B cell (primary cell): ENCODE data around the gene BTNL2. TPM values are rescaled to one million over a fixed set of nuclear protein-coding genes. Genes with fewer than 3 reads are reported as not detected.
A peak's percentile ranks its signal among the peaks of the same experiment; 100 is the strongest.

Experiments used
- ATAC-seq: fragments of 200-7000 bp; cut with Tn5 transposase; one replicate; pipeline ENCODE4 v1.10.0; 2021; ENCODE audit warnings: low read depth, mild to moderate bottlenecking, moderate number of reproducible peaks, moderate library complexity
- CTCF ChIA-PET: fragments of 350-600 bp; sonication (Branson Sonifier 250); formaldehyde crosslinking; loops from one replicate; lab custom pipeline; 2021; ENCODE audit warnings: antibody characterized with exemption, inconsistent platforms; lab: Charles Lee
- POLR2A ChIA-PET: fragments of 350-600 bp; sonication (Branson Sonifier 250); formaldehyde crosslinking; loops from one replicate; lab custom pipeline; 2021; ENCODE audit warnings: antibody characterized with exemption; lab: Charles Lee
- DNase-seq: peaks from one replicate; pipeline ENCODE4 v3.0.0; 2013
- H2AFZ ChIP-seq: 2 replicates; pipeline ENCODE4 v1.6.1; 2012; ENCODE audit warnings: mild to moderate bottlenecking, low read depth, low read length; ENCODE audit not compliant: insufficient read depth, poor library complexity, severe bottlenecking
- H3K27ac ChIP-seq, 2 donors: 1 replicate in 1 of 2; 2 replicates in 1 of 2; pipeline ENCODE4 v1.5.1; 2012 to 2013; ENCODE audit warnings: low read length in 2 of 2, mild to moderate bottlenecking in 2 of 2, moderate library complexity in 1 of 2
- H3K27me3 ChIP-seq, 4 experiments: fragments of 200-600 bp in 1 of 4; sonication (generic) in 1 of 4; replicated peaks in 1 of 4; 1 replicate in 2 of 4; 2 replicates in 2 of 4; pipeline versions ENCODE4 v1.6.1 to v1.7.0; 2013 to 2016; ENCODE audit warnings: low read length in 3 of 4, mild to moderate bottlenecking in 2 of 4, mixed read lengths in 1 of 4, moderate library complexity in 1 of 4; ENCODE audit not compliant: insufficient read depth in 4 of 4, control insufficient read depth in 3 of 4; ENCODE audit errors: control extremely low read depth in 1 of 4
- H3K36me3 ChIP-seq, 2 experiments: replicated peaks in 1 of 2; 1 replicate in 1 of 2; 2 replicates in 1 of 2; pipeline versions ENCODE4 v1.6.1 to v1.7.1; 2013; ENCODE audit warnings: low read length in 1 of 2; ENCODE audit not compliant: insufficient read depth in 2 of 2, control insufficient read depth in 1 of 2; ENCODE audit errors: control extremely low read depth in 1 of 2, extremely low read depth in 1 of 2
- H3K4me1 ChIP-seq, 2 donors: fragments of 200-600 bp in 1 of 2; sonication (generic) in 1 of 2; 1 replicate in 1 of 2; 2 replicates in 1 of 2; pipeline versions ENCODE4 v1.5.1 to v1.6.1; 2013 to 2017; ENCODE audit warnings: low read length in 2 of 2; ENCODE audit not compliant: control insufficient read depth in 2 of 2, insufficient read depth in 2 of 2
- H3K4me2 ChIP-seq: replicated peaks from 2 replicates; pipeline ENCODE3; 2012; ENCODE audit warnings: mild to moderate bottlenecking, low read depth, low read length; ENCODE audit not compliant: poor library complexity, severe bottlenecking
- H3K4me3 ChIP-seq, 5 experiments: fragments of 200-600 bp in 1 of 5; sonication (generic) in 1 of 5; 1 replicate in 3 of 5; 2 replicates in 2 of 5; pipeline versions ENCODE4 v1.5.1 to v1.7.0; 2011 to 2016; ENCODE audit warnings: low read length in 4 of 5, mild to moderate bottlenecking in 4 of 5, low read depth in 2 of 5, control low read depth in 1 of 5, moderate library complexity in 1 of 5; ENCODE audit not compliant: insufficient read depth in 1 of 5; ENCODE audit errors: control extremely low read depth in 1 of 5, extremely low read depth in 1 of 5
- H3K79me2 ChIP-seq: fragments of 200-600 bp; sonication (generic); one replicate; pipeline ENCODE4 v1.6.0; 2016; ENCODE audit warnings: low read length; ENCODE audit not compliant: control insufficient read depth, insufficient read depth
- H3K9ac ChIP-seq: fragments of 200-600 bp; sonication (generic); 2 replicates; pipeline ENCODE4 v1.6.1; 2017; ENCODE audit warnings: mild to moderate bottlenecking, low read length, moderate library complexity
- H3K9me3 ChIP-seq, 3 donors: one replicate each; pipeline versions ENCODE4 v1.6.1 to v1.7.1; 2013; ENCODE audit warnings: low read length in 2 of 3; ENCODE audit not compliant: control insufficient read depth in 2 of 3, insufficient read depth in 1 of 3; ENCODE audit errors: control extremely low read depth in 1 of 3
- H4K20me1 ChIP-seq: 2 replicates; pipeline ENCODE4 v1.6.0; 2012; ENCODE audit warnings: mild to moderate bottlenecking, low read length; ENCODE audit not compliant: insufficient read depth, control insufficient read depth, poor library complexity, severe bottlenecking
- H3K27ac Mint-ChIP-seq: one replicate; pipeline ENCODE4 v1.8.0; 2021; ENCODE audit warnings: mixed read lengths
- H3K27me3 Mint-ChIP-seq: one replicate; pipeline ENCODE4 v1.8.0; 2021; ENCODE audit warnings: mixed read lengths
- H3K4me1 Mint-ChIP-seq: one replicate; pipeline ENCODE4 v1.8.0; 2021; ENCODE audit warnings: mixed read lengths
- H3K4me3 Mint-ChIP-seq: one replicate; pipeline ENCODE4 v1.8.0; 2021; ENCODE audit warnings: mixed read lengths
- H3K9me3 Mint-ChIP-seq: one replicate; pipeline ENCODE4 v1.8.0; 2022; ENCODE audit warnings: mixed read lengths; ENCODE audit not compliant: insufficient read depth
- EZH2 ChIP-seq: IDR thresholded peaks from 2 replicates; pipeline ENCODE4 v1.6.1; 2012; ENCODE audit warnings: borderline replicate concordance, low read depth, mild to moderate bottlenecking, moderate library complexity, low read length; ENCODE audit not compliant: insufficient read depth, poor library complexity, severe bottlenecking
- WGBS: methylation state at CpG from one replicate; pipeline ENCODE4 v1.1.5; 2013; ENCODE audit warnings: missing lambda C conversion rate; ENCODE audit not compliant: insufficient coverage; 5-methylcytosine and 5-hydroxymethylcytosine counted together
- intact Hi-C: fragments of 100-400 bp; cut with micrococcal nuclease; formaldehyde crosslinking; loops from one replicate; pipeline ENCODE4 v1.10.0; 2022
- polyA plus RNA-seq: library from polyadenylated mRNA; depleted of rRNA; stranded (reverse); fragments of >200 nt; gene quantifications from 2 replicates; pipeline ENCODE4 v1.2.3, GENCODE V29; 2012
- total RNA-seq, 2 donors: library from RNA; stranded (reverse); fragments of 120-200 nt in 1 of 2; gene quantifications; 1 replicate in 1 of 2; 2 replicates in 1 of 2; pipeline versions ENCODE4 v1.2.3 to v1.2.4, GENCODE V29; 2013 to 2022
- TF ChIP-seq, protein P1 (sequence below): fragments of 200-600 bp; IDR thresholded peaks from one replicate; pipeline ENCODE4 v1.8.0; 2022; ENCODE audit warnings: antibody characterized with exemption, mild to moderate bottlenecking

Gene BTNL2
- total and polyA plus RNA-seq, 2 donors (not counting 1 experiment from before 2014, with no cell fraction given), result not detected

GRCh38 chr6:32432050-32432450, 25.1 kb upstream of the BTNL2 start:
- Histone ChIP-seq H3K36me3 (no peaks in the 10 kb centered on the region), H3K9ac (no peak overlapping the region), H3K9me3 (no peaks in the 10 kb centered on the region), H3K4me2 (peak overlapping the region; percentile 10), H4K20me1 (no peaks in the 10 kb centered on the region), H3K4me1 (peaks cover 21 to 27% of the 10 kb centered on the region in 2 donors), H3K79me2 (peaks cover 58% of the 10 kb centered on the region), H2AFZ (no peak overlapping the region), H3K4me3 (no peak overlapping the region), H3K27me3 (no peaks in the 10 kb centered on the region), H3K27ac (no peak overlapping the region)
- Mint-ChIP-seq H3K4me3 (no peak overlapping the region), H3K9me3 (no peaks in the 10 kb centered on the region), H3K4me1 (peaks cover 32% of the 10 kb centered on the region), H3K27ac (peak overlapping the region; percentile 63), H3K27me3 (no peaks in the 10 kb centered on the region)
- intact Hi-C loops, result loop anchor here (1.0 to 10.0 kb wide), 5 partner anchors 233 to 436 kb away; partner anchors contain the start of gene HLA-DQB1
- ATAC-seq, result peak; percentile 38
- ChIA-PET CTCF (interaction anchor here (0.8 to 7.9 kb wide), 27 partner anchors 8 to 553 kb away, joined by 3 to 131 read pairs (median 5); partner anchors contain the start of gene TAP2), POLR2A (interaction anchor here (1.1 to 1.9 kb wide), 4 partner anchors 9 to 268 kb away, joined by 3 to 5 read pairs (median 4); no protein-coding TSS in a partner anchor)
- DNase-seq, result peak; percentile 78
- WGBS, result no CpG with 5 or more reads among the region's 1 CpG
- TF ChIP-seq, protein P1, sequence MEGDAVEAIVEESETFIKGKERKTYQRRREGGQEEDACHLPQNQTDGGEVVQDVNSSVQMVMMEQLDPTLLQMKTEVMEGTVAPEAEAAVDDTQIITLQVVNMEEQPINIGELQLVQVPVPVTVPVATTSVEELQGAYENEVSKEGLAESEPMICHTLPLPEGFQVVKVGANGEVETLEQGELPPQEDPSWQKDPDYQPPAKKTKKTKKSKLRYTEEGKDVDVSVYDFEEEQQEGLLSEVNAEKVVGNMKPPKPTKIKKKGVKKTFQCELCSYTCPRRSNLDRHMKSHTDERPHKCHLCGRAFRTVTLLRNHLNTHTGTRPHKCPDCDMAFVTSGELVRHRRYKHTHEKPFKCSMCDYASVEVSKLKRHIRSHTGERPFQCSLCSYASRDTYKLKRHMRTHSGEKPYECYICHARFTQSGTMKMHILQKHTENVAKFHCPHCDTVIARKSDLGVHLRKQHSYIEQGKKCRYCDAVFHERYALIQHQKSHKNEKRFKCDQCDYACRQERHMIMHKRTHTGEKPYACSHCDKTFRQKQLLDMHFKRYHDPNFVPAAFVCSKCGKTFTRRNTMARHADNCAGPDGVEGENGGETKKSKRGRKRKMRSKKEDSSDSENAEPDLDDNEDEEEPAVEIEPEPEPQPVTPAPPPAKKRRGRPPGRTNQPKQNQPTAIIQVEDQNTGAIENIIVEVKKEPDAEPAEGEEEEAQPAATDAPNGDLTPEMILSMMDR, result peak; percentile 83
- no peak for TF ChIP-seq EZH2

GRCh38 chr6:32431142-32431541, 24.2 kb upstream of the BTNL2 start:
- H4K20me1 ChIP-seq, result no peaks in the 10 kb centered on the region
- DNase-seq (no peak), ATAC-seq (no peak)
- Mint-ChIP-seq H3K4me3 (no peak overlapping the region), H3K27me3 (no peaks in the 10 kb centered on the region), H3K27ac (no peak overlapping the region), H3K4me1 (peaks cover 23% of the 10 kb centered on the region), H3K9me3 (no peaks in the 10 kb centered on the region)
- TF ChIP-seq, protein P1, result no peak
- TF ChIP-seq EZH2, result no peak
- H3K27me3 ChIP-seq, result no peaks in the 10 kb centered on the region
- WGBS, result 100% methylated on average over 1 of the region's 3 CpGs
- H2AFZ ChIP-seq, result no peak overlapping the region
- H3K9ac ChIP-seq, result no peak overlapping the region
- H3K4me1 ChIP-seq, result peaks cover 12 to 18% of the 10 kb centered on the region in 2 donors
- CTCF ChIA-PET, result interaction anchor here (0.7 to 7.9 kb wide), 24 partner anchors 12 to 531 kb away, joined by 3 to 131 read pairs (median 6); partner anchors contain the start of gene TAP2
- intact Hi-C loops, result loop anchor here (2.0 to 10.0 kb wide), 2 partner anchors 16 to 234 kb away; partner anchors contain the start of gene HLA-DQB1
- H3K79me2 ChIP-seq, result peaks cover 52% of the 10 kb centered on the region
- H3K9me3 ChIP-seq, result no peaks in the 10 kb centered on the region
- H3K4me3 ChIP-seq, result no peak overlapping the region
- POLR2A ChIA-PET, result interaction anchor here (1.2 kb wide), 1 partner anchor 261 kb away, joined by 3 read pairs; no protein-coding TSS in a partner anchor
- no peak overlapping the region for H3K27ac ChIP-seq
- no peak overlapping the region for H3K4me2 ChIP-seq
- H3K36me3 ChIP-seq, result no peaks in the 10 kb centered on the region
